Parathyroid adenoma (tissue), 2 donors: ENCODE data around the gene OR4A15.

ENCODE experiments used
- H2AFZ ChIP-seq: fragments of 300-600 bp; sonication (generic); one replicate; pipeline ENCODE4 v1.7.0; 2017; ENCODE audit warnings: antibody characterized with exemption, mild to moderate bottlenecking
- H3K27ac ChIP-seq: fragments of 300-600 bp; sonication (generic); one replicate; pipeline ENCODE4 v1.7.0; 2017
- H3K27me3 ChIP-seq: fragments of 300-600 bp; sonication (generic); one replicate; pipeline ENCODE4 v1.7.0; 2017; ENCODE audit warnings: low read length; ENCODE audit not compliant: control insufficient read depth, insufficient read depth
- H3K36me3 ChIP-seq: fragments of 300-600 bp; sonication (generic); one replicate; pipeline ENCODE4 v1.7.0; 2017; ENCODE audit warnings: low read length; ENCODE audit not compliant: control insufficient read depth, insufficient read depth
- H3K4me1 ChIP-seq: fragments of 300-600 bp; sonication (generic); one replicate; pipeline ENCODE4 v1.7.0; 2017; ENCODE audit warnings: control low read depth
- H3K4me2 ChIP-seq: fragments of 300-600 bp; sonication (generic); one replicate; pipeline ENCODE4 v1.7.0; 2017; ENCODE audit warnings: low read length
- H3K4me3 ChIP-seq: fragments of 300-600 bp; sonication (generic); one replicate; pipeline ENCODE4 v1.7.0; 2017; ENCODE audit warnings: low read depth, low read length
- H3K79me2 ChIP-seq: fragments of 300-600 bp; sonication (generic); one replicate; pipeline ENCODE4 v1.7.0; 2017; ENCODE audit warnings: control low read depth
- H3K9ac ChIP-seq: fragments of 300-600 bp; sonication (generic); one replicate; pipeline ENCODE4 v1.7.0; 2017; ENCODE audit warnings: mild to moderate bottlenecking
- H3K9me3 ChIP-seq: fragments of 300-600 bp; sonication (generic); one replicate; pipeline ENCODE4 v1.7.0; 2017; ENCODE audit warnings: low read length; ENCODE audit not compliant: control insufficient read depth
- CTCF ChIP-seq: fragments of 300-600 bp; sonication (generic); IDR thresholded peaks from one replicate; pipeline ENCODE4 v1.7.0; 2017; ENCODE audit warnings: antibody characterized with exemption, mild to moderate bottlenecking
- donor health status: primary hyperparathyroidism.

The OR4A15 gene

GRCh38 chr11:55357560-55358184 is 10.1 kb upstream of the OR4A15 start:
- no peaks in the 10 kb centered on the region for H3K36me3 ChIP-seq
- H3K4me2 ChIP-seq, result no peak overlapping the region
- no peak overlapping the region for H3K9ac ChIP-seq
- H3K79me2 ChIP-seq, result no peaks in the 10 kb centered on the region
- no peaks in the 10 kb centered on the region for H3K27me3 ChIP-seq
- H3K4me3 ChIP-seq, result no peak overlapping the region
- no peaks in the 10 kb centered on the region for H3K4me1 ChIP-seq
- H3K9me3 ChIP-seq, result no peaks in the 10 kb centered on the region
- H3K27ac ChIP-seq, result no peak overlapping the region
- H2AFZ ChIP-seq, result no peak overlapping the region
- no peak for TF ChIP-seq CTCF

- H3K27me3 ChIP-seq, result no peaks in the 10 kb centered on the region
- no peaks in the 10 kb centered on the region for H3K79me2 ChIP-seq
- no peak overlapping the region for H3K4me2 ChIP-seq
- H3K4me3 ChIP-seq, result no peak overlapping the region
- no peak overlapping the region for H3K9ac ChIP-seq
- H3K9me3 ChIP-seq, result no peaks in the 10 kb centered on the region
- no peak overlapping the region for H3K27ac ChIP-seq
- TF ChIP-seq CTCF, result no peak
- no peaks in the 10 kb centered on the region for H3K36me3 ChIP-seq
- no peak overlapping the region for H2AFZ ChIP-seq
- no peaks in the 10 kb centered on the region for H3K4me1 ChIP-seq
Observed at GRCh38 chr11:55401011-55401410, 33.2 kb downstream of the OR4A15 start.
